Stimulated activated naive CD8-positive, alpha-beta T cell treated with anti-CD3 and anti-CD28 coated beads, Interleukin-15, Interleukin-2, amounts not matched to agents 100 U/mL and 50 U/mL, for 24 hours (primary cell): ENCODE data around the gene GOLGA6D.
"Not testable (repeated sequence)": the region's sequence is repeated elsewhere in the genome, so short reads cannot be mapped to it uniquely, and the experiment has no call there.

ENCODE experiments used
- ATAC-seq: fragments of 150-1000 bp; cut with Tn5 transposase; one replicate; pipeline ENCODE4 v1.10.0; 2021
- DNase-seq: peaks from one replicate; pipeline ENCODE4 v3.0.0; 2021

The GOLGA6D gene

GRCh38 chr15:75284152-75284551 lies 1.5 kb downstream of the GOLGA6D start:
- DNase-seq, ATAC-seq: not testable (repeated sequence)

- not testable (repeated sequence) for DNase-seq, ATAC-seq
Observed at GRCh38 chr15:75293660-75294059, 11.0 kb downstream of the GOLGA6D start.

GRCh38 chr15:75298541-75299310 lies 16.1 kb downstream of the GOLGA6D start:
- DNase-seq, result not testable (repeated sequence)
- peak; percentile 94 for ATAC-seq

GRCh38 chr15:75299311-75299688 lies 16.7 kb downstream of the GOLGA6D start:
- DNase-seq (peak; percentile 68), ATAC-seq (peak; percentile 94)

- not testable (repeated sequence) for ATAC-seq, DNase-seq
Observed at GRCh38 chr15:75300026-75300425, 17.4 kb downstream of the GOLGA6D start.

- no peak for ATAC-seq
- DNase-seq, result no peak
Observed at GRCh38 chr15:75302318-75302717, 19.7 kb downstream of the GOLGA6D start.

- DNase-seq, ATAC-seq: not testable (repeated sequence)
Observed at GRCh38 chr15:75302753-75303152, 20.1 kb downstream of the GOLGA6D start.

- ATAC-seq (no peak), DNase-seq (no peak)
Observed at GRCh38 chr15:75306188-75306587, 23.6 kb downstream of the GOLGA6D start.

- ATAC-seq, result peak; percentile 73
- peak; percentile 35 for DNase-seq
Observed at GRCh38 chr15:75307778-75308390, 25.2 kb downstream of the GOLGA6D start.

- no peak for DNase-seq
- ATAC-seq, result no peak
Observed at GRCh38 chr15:75309711-75310110, 27.1 kb downstream of the GOLGA6D start.

GRCh38 chr15:75312548-75312947 lies 29.9 kb downstream of the GOLGA6D start:
- ATAC-seq, result peak; percentile 55
- not testable (repeated sequence) for DNase-seq

- no peak for DNase-seq
- ATAC-seq, result no peak
Observed at GRCh38 chr15:75313116-75313845, 30.6 kb downstream of the GOLGA6D start.

GRCh38 chr15:75314552-75315290 lies 32.1 kb downstream of the GOLGA6D start:
- ATAC-seq (no peak), DNase-seq (no peak)

GRCh38 chr15:75319231-75319897 lies 36.7 kb downstream of the GOLGA6D start:
- not testable (repeated sequence) for DNase-seq, ATAC-seq

GRCh38 chr15:75321711-75322110 lies 39.1 kb downstream of the GOLGA6D start:
- ATAC-seq (no peak), DNase-seq (no peak)

GRCh38 chr15:75325922-75326321 lies 43.3 kb downstream of the GOLGA6D start:
- ATAC-seq (no peak), DNase-seq (no peak)

GRCh38 chr15:75327005-75327404 lies 44.4 kb downstream of the GOLGA6D start:
- ATAC-seq, result no peak
- DNase-seq, result no peak

- no peak for ATAC-seq
- DNase-seq, result no peak
Observed at GRCh38 chr15:75327491-75327890, 44.9 kb downstream of the GOLGA6D start.

GRCh38 chr15:75328493-75329314 lies 46.1 kb downstream of the GOLGA6D start:
- DNase-seq, result no peak
- ATAC-seq, result no peak

GRCh38 chr15:75329571-75329970 lies 46.9 kb downstream of the GOLGA6D start:
- DNase-seq, result no peak
- no peak for ATAC-seq

- DNase-seq, ATAC-seq: not testable (repeated sequence)
Observed at GRCh38 chr15:75332093-75332492, 49.5 kb downstream of the GOLGA6D start.
